GM19043 (cell line): Measurements from ENCODE around the gene EFNB1.

ENCODE experiments used
- ATAC-seq: cut with Tn5 transposase; IDR thresholded peaks from one replicate; pipeline ENCODE4 v1.9.1; 2021; ENCODE audit warnings: low read depth; ENCODE audit not compliant: unreplicated experiment

EFNB1 gene

DNA sequence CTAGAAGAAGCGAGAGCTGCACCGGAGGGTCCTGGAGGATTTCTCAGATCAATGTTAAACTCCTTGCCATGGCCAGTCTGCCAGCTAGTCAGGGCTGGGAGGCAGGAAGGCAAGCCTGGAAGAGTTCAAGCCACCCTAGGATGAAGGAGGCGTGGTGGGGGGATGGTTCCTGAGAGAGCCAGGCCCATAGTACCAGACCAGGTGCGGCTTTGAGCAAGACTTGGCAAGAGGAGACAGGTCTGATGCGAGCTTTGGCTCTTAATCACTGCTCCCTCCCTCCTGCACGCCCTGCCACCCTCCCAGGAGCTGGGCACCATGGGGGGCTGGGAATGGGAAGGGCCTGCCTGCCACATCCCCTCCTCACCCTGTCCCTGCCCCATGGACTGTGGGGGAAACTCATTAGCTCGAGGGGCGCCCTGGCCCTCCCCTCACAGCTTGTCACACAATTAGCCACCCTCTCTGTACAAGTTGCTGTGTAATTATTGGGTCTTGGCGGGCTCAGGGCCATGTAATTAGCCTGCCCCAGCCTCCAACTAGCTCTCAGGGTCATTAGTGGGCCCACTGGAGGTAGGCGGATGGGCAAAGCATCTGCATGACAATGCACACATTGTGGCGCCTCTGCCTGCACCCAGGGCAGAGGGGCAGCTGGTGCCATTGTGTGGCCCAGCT lies 50.3 kb downstream of the EFNB1 start:
- no peak for ATAC-seq

- ATAC-seq = no peak
These were observed 52.2 kb downstream of the EFNB1 start for GRCh38 chrX:68880846-68881552.

DNA sequence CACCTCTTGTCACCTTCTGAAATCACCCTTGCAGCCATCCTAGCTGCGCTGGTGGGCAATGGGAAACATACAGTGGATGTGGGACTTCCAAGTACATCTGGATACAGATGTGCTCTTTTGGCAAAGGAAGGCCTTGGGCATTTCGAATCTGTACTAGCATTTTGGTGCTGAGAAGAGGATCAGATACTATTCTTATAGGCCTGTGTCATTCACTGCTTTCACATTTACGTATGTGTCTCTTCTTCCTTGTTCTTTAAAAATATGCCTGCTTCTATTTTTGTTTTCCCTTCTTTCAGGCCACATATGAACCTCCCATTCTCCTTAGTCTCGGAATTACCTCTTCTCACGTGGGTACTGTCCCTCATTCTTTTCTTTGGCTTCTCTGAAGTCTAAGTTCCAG lies 53.1 kb downstream of the EFNB1 start:
- no peak for ATAC-seq

DNA sequence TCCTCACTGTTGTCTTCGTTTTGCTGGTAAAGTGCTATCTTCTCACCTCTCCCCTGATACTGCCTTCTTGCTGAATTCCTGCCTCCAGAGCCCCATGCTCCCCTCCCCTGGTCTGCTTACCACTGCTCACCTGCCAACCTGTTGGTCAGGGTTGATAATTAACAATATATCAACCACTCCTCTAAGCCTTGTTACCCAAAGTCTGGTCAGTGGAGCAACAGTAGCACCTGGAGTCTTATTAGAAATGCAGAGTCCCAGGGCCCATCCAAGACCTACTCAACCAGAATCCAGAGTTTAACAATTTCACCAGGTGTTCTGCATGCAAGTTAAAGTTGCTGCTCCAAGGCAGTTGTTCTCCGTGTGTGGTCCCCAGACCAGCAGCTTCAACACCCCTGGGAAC lies 55.0 kb downstream of the EFNB1 start:
- ATAC-seq = no peak

DNA sequence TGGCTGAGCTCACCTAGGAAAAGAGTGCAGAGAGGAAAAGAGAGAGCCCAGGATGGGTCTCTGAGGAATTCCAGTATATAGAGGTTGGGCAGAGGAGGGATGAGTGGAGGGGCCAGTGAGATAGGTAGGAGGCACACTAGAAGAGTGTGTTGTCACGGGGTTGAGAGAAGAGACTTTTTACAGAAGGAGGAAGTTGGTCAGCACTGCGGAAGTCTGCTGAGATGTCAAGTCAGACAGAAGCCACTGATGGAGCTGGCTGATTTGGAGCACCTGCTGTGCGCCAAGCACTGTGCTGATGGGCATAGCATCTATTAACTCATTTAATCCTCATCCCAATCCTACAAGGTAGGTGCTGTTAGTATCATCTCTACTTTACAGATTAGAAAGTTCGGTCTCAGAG lies 60.4 kb downstream of the EFNB1 start:
- ATAC-seq = no peak
